ENCODE results near the gene HOXC10. TPM values are rescaled to one million over a fixed set of nuclear protein-coding genes. Genes with fewer than 3 reads are reported as not detected.

Gene HOXC10
- total RNA-seq, 1 donor: not detected

DNA sequence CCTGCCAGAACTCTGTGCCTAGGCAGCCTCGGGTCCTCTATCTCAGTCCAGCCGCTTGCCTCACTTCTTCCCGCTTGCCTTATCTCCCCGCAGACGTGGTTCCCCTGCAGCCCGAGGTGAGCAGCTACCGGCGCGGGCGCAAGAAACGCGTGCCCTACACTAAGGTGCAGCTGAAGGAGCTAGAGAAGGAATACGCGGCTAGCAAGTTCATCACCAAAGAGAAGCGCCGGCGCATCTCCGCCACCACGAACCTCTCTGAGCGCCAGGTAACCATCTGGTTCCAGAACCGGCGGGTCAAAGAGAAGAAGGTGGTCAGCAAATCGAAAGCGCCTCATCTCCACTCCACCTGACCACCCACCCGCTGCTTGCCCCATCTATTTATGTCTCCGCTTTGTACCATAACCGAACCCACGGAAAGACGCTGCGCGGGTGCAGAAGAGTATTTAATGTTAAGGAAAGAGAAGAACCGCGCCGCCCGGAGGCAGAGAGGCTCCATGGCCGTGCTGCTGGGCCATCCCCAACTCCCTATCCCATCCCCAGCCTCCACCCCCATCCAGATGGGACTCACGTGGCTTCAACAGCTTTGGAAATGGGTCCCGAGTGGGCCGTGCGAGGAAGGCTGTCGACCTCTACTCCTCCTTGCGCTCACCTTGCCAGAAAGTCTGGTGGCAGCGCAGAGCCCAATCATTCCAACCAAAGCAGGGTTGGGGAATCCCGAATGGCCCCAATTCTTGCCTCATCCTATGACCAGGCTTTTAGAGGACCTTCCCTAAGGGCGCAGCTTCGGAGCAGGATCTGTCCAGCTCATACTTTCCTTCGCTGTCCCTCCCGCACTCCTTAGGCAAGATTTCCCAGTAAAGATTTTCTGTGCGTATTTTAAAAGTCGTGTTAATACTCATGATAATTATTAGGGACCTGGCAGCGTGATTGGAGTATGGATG, 39.8 kb upstream of the HOXC10 start:
- TF ChIP-seq, protein P1, sequence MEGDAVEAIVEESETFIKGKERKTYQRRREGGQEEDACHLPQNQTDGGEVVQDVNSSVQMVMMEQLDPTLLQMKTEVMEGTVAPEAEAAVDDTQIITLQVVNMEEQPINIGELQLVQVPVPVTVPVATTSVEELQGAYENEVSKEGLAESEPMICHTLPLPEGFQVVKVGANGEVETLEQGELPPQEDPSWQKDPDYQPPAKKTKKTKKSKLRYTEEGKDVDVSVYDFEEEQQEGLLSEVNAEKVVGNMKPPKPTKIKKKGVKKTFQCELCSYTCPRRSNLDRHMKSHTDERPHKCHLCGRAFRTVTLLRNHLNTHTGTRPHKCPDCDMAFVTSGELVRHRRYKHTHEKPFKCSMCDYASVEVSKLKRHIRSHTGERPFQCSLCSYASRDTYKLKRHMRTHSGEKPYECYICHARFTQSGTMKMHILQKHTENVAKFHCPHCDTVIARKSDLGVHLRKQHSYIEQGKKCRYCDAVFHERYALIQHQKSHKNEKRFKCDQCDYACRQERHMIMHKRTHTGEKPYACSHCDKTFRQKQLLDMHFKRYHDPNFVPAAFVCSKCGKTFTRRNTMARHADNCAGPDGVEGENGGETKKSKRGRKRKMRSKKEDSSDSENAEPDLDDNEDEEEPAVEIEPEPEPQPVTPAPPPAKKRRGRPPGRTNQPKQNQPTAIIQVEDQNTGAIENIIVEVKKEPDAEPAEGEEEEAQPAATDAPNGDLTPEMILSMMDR (IDR thresholded peaks at IDR 0.05; ENCODE audit: insufficient read depth, low read length): no peak
- no peak for DNase-seq (ENCODE audit: low read depth)
- no peak overlapping the region for H3K4me3 ChIP-seq (ENCODE audit: low read depth, low read length)

DNA sequence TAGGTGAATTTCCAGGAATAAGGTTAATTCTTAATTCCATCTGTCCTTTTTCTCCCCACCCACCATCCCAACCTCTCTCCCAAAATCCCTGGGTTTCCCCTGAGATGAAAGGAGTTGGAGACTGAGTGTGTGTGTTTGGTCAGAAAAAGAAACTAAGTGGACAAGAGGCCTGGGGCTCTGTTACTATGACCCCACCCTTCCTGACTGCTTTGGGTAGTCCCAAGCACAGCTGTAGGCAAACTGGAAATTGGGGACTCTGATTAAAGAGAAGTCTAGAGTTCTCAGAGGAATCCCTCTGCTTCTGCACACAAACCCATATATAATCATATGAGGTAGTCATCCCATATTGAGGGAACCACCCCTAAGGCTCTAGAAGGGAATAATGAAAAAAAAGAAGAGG, 37.2 kb upstream of the HOXC10 start:
- DNase-seq (ENCODE audit: low read depth): no peak
- TF ChIP-seq, protein P1 (IDR thresholded peaks at IDR 0.05; ENCODE audit: insufficient read depth, low read length): no peak

DNA sequence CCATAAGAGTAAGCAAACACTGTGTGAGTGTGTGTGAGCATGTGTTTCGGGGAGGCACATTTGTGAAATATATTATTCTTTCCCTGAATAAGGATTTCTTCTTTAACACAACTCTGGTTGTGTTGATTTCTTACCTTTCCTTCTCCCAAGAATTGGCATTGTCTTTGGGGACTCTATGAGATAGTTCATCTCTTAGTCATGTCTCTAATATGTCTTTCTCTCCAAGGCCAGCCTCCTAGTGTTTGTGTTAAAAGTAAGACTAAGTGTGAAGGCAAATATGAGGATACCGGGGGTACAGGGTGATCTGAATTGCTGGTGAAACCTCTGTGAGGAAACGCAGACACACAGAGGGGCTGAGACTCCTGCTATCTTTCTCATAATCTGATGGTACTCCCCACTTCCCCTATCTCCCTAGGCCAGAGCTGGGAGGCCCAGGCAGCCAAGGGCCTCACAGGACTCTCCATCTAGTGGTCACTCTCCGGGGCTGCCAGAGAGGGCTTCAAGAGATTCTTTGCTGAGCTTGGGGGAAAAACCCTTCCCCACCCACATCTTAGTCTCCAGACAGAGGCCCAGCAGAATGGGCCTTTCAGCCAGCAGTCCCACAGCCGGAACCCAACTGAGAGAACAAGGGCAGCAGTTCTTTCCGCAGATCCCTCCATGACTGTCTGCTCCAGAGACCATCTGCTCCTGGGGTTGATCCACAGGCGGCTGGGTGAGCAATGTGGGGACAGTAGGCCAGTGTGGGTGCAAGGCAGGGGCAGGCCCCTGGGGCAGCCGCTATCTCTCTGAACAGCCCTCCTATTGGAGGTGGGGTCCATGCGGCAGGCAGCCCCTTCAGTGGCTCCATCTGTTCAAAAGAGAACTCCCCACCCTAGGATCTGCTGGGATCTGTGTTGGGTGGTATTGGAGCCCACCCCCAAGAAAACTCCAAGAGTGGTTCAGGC, 36.0 kb upstream of the HOXC10 start:
- no peak for DNase-seq (ENCODE audit: low read depth)
- TF ChIP-seq, protein P1 (IDR thresholded peaks at IDR 0.05; ENCODE audit: insufficient read depth, low read length): no peak
- no peak overlapping the region for H3K4me3 ChIP-seq (ENCODE audit: low read depth, low read length)

More for the DNA sequence above, 37.2 kb upstream of the HOXC10 start:
- no peak overlapping the region for H3K4me3 ChIP-seq (ENCODE audit: low read depth, low read length)

DNA sequence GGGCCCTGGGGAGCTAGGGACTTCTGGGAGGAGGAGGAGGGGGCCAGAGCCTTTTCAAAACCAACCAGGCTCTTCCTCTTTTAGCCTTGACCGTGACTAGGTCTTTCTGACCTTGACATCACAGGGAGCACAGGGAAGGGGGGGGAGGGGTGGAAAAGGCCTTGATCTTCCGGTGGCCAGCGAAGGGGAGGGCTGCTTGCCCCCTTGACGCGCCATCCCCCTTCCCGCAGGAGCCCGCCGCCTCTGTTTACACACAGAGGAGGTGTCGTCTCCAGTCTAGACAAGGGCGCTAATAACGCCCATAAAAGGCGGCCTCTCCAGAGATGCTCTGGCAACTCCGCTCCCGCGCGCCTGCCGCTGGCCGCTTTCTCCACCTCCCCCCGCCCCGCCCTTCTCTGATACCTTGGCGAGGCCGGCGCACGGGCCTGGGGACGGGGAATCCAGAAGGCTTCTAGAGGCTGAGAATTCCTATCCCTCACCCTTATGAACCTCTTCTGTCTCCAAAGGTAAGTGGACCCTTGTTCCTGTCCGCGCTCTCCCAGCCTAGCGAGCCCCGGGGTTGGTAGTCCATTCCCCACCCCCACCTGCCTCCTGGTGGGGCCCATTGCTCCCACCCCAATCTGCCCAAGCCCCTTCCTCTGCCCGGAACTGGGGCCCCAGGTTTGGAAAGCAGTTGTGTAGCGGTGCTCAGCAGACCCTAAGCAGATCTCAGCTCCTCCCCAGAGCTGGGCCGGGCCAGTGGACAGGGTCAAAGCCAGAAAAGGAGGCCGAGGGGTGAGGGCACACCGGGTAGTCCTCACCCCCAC, 35.1 kb upstream of the HOXC10 start:
- no peak overlapping the region for H3K4me3 ChIP-seq (ENCODE audit: low read depth, low read length)
- DNase-seq (ENCODE audit: low read depth): no peak
- TF ChIP-seq, protein P1 (IDR thresholded peaks at IDR 0.05; ENCODE audit: insufficient read depth, low read length): no peak

DNA sequence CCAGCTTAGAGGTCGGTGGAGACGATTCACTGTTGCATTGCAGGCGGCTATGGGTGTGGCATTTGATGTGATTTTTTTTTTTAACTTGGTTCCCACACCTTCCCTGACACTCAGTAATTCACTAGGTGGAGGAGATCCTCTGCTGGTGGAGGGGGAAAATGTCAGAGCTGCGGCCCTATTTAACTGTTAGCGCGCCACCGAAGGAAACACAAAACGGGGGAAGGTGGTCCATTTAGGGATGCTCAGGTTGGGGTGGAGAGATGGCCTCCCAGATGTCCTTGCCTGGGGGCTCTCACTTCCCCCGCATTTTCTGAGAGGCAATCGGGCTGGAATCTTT, 34.5 kb upstream of the HOXC10 start:
- no peak for DNase-seq (ENCODE audit: low read depth)
- no peak overlapping the region for H3K4me3 ChIP-seq (ENCODE audit: low read depth, low read length)
- TF ChIP-seq, protein P1 (IDR thresholded peaks at IDR 0.05; ENCODE audit: insufficient read depth, low read length): no peak
